HG03175 (cell line): ENCODE results near the gene RAPGEF3.

Experiments used
- ATAC-seq: cut with Tn5 transposase; IDR thresholded peaks from one replicate; pipeline ENCODE4 v1.9.1; 2021; ENCODE audit warnings: mild to moderate bottlenecking, moderate library complexity; ENCODE audit not compliant: unreplicated experiment

The RAPGEF3 gene

GRCh38 chr12:47758834-47759690 lies at the start of gene RAPGEF3:
Gene RAPGEF3, minus strand, starts transcription at chr12:47758880. Its CDS starts 324 bp downstream, at chr12:47758556.
- peak; percentile 65 for ATAC-seq

GRCh38 chr12:47808050-47808449 lies 49.4 kb upstream of the RAPGEF3 start:
- peak; percentile 37 for ATAC-seq

GRCh38 chr12:47807338-47807737 lies 48.7 kb upstream of the RAPGEF3 start:
- no peak for ATAC-seq

GRCh38 chr12:47805417-47805816 lies 46.7 kb upstream of the RAPGEF3 start:
- ATAC-seq, result no peak

- ATAC-seq, result no peak
Observed at GRCh38 chr12:47804171-47804570, 45.5 kb upstream of the RAPGEF3 start.

GRCh38 chr12:47803191-47803875 lies 44.7 kb upstream of the RAPGEF3 start:
- no peak for ATAC-seq

- no peak for ATAC-seq
Observed at GRCh38 chr12:47802312-47802711, 43.6 kb upstream of the RAPGEF3 start.

- no peak for ATAC-seq
Observed at GRCh38 chr12:47801904-47802246, 43.2 kb upstream of the RAPGEF3 start.

- no peak for ATAC-seq
Observed at GRCh38 chr12:47801170-47801903, 42.7 kb upstream of the RAPGEF3 start.

GRCh38 chr12:47800582-47800981 lies 41.9 kb upstream of the RAPGEF3 start:
- ATAC-seq, result no peak

- no peak for ATAC-seq
Observed at GRCh38 chr12:47799357-47799955, 40.8 kb upstream of the RAPGEF3 start.

- no peak for ATAC-seq
Observed at GRCh38 chr12:47798382-47798948, 39.8 kb upstream of the RAPGEF3 start.

GRCh38 chr12:47797441-47797840 lies 38.8 kb upstream of the RAPGEF3 start:
- no peak for ATAC-seq

GRCh38 chr12:47795814-47796411 lies 37.2 kb upstream of the RAPGEF3 start:
- no peak for ATAC-seq

- ATAC-seq, result no peak
Observed at GRCh38 chr12:47795121-47795813, 36.6 kb upstream of the RAPGEF3 start.

GRCh38 chr12:47794679-47795078 lies 36.0 kb upstream of the RAPGEF3 start:
- no peak for ATAC-seq

GRCh38 chr12:47793015-47793681 lies 34.5 kb upstream of the RAPGEF3 start:
- ATAC-seq, result no peak

- ATAC-seq, result no peak
Observed at GRCh38 chr12:47791874-47792273, 33.2 kb upstream of the RAPGEF3 start.

- ATAC-seq, result no peak
Observed at GRCh38 chr12:47791351-47791746, 32.7 kb upstream of the RAPGEF3 start.
